DOHH2 (cell line): ENCODE measurements around the gene PLB1.

Experiments used
- CTCF ChIP-seq: fragments of 200-600 bp; sonication (generic); IDR thresholded peaks from one replicate; pipeline ENCODE4 v1.5.1; 2014; ENCODE audit warnings: antibody characterized with exemption, mild to moderate bottlenecking, low read depth, low read length; ENCODE audit not compliant: poor library complexity, severe bottlenecking
- EZH2phosphoT487 ChIP-seq: fragments of 200-600 bp; sonication (generic); IDR thresholded peaks from 2 replicates; pipeline ENCODE4 v1.6.1; 2017; ENCODE audit warnings: borderline replicate concordance, mild to moderate bottlenecking, antibody characterized with exemption, low read length, moderate library complexity, mixed read lengths

GRCh38 chr2:28606986-28607441 lies 111.2 kb downstream of the PLB1 start:
- TF ChIP-seq CTCF = no peak
- TF ChIP-seq EZH2phosphoT487 = no peak
